Ovary (tissue), 9 donors: ENCODE measurements around the gene ADAMTS12. TPM values are rescaled to one million over a fixed set of nuclear protein-coding genes. Genes with fewer than 3 reads are reported as not detected.

Source experiments
- DNase-seq, 5 donors: peaks; one replicate each; pipeline ENCODE4 v3.0.0-alpha.2; 2019 to 2020
- H3K27ac ChIP-seq, 2 donors: fragments of 200-600 bp; one replicate each; pipeline versions ENCODE4 v1.5.1 to v1.8.0; 2019 to 2022
- H3K27me3 ChIP-seq: fragments of 200-600 bp; one replicate; pipeline ENCODE4 v1.8.0; 2022
- H3K36me3 ChIP-seq: fragments of 200-600 bp; sonication (generic); one replicate; pipeline ENCODE4 v1.5.1; 2019
- H3K4me1 ChIP-seq: one replicate; pipeline ENCODE4 v1.8.1; 2013; ENCODE audit warnings: mild to moderate bottlenecking, moderate library complexity; ENCODE audit not compliant: insufficient read depth
- H3K4me3 ChIP-seq: fragments of 200-600 bp; sonication (generic); one replicate; pipeline ENCODE4 v1.5.1; 2017
- H3K9me3 ChIP-seq, 2 donors: fragments of 200-600 bp in 1 of 2; sonication (generic) in 1 of 2; one replicate each; pipeline versions ENCODE4 v1.5.1 to v1.8.1; 2013 to 2019; ENCODE audit warnings: mild to moderate bottlenecking in 1 of 2, moderate library complexity in 1 of 2
- EP300 ChIP-seq: sonication (generic); formaldehyde crosslinking; IDR thresholded peaks from one replicate; pipeline ENCODE4 v1.6.1; 2017; ENCODE audit warnings: antibody characterized with exemption
- POLR2A ChIP-seq: fragments of 450-650 bp; IDR thresholded peaks from one replicate; pipeline ENCODE4 v1.6.1; 2017; ENCODE audit warnings: antibody characterized with exemption, mild to moderate bottlenecking, moderate library complexity
- WGBS, 3 donors: extraction: QIAGEN DNeasy Blood & Tissue Kit in 1 of 3; methylation state at CpG; one replicate each; pipeline versions ENCODE4 v1.1.5 to v1.1.7; 2013 to 2017; 5-methylcytosine and 5-hydroxymethylcytosine counted together
- intact Hi-C, 4 donors: fragments of 100-400 bp; cut with DNase I; formaldehyde crosslinking; loops; one replicate each; pipeline versions ENCODE4 v1.11.0 to v1.15.1; 2022 to 2023
- polyA plus RNA-seq, 2 donors: library from polyadenylated mRNA; stranded (reverse); fragments of 200-250 nt in 1 of 2; fragments of 350-450 nt in 1 of 2; fragmentation: Illumina TruSeq in 1 of 2; extraction: RNeasy Lipid Tissue Mini Kit (QIAGEN cat#74804) in 1 of 2; gene quantifications; one replicate each; pipeline ENCODE4 v1.2.3, GENCODE V29; 2013 to 2014
- total RNA-seq, 7 donors: library from RNA; depleted of rRNA in 2 of 7; stranded (reverse); fragments of >200 nt in 2 of 7; fragmentation: NEBNext Ultra II Directional in 3 of 7; extraction: Animal tissue kit (Norgen Biotek cat#: 25700) in 3 of 7; gene quantifications; one replicate each; pipeline versions ENCODE4 v1.1.0 to v1.2.4, GENCODE V29; 2016 to 2023
- TF ChIP-seq, protein P1 (sequence below), 3 donors: fragments of 450-650 bp in 2 of 3; fragments of 200-600 bp in 1 of 3; IDR thresholded peaks; one replicate each; pipeline versions ENCODE4 v1.5.1 to v1.8.0; 2016 to 2022; ENCODE audit warnings: antibody characterized with exemption in 3 of 3, mild to moderate bottlenecking in 1 of 3
- donor health status: DM: no; HTN: no; CAD: no; lungs with moderate emphysema.
- donor health status: DM: no; HTN: no; CAD: no.
- donor health status: Bipolar disorder and iron deficiency.
- donor health status: DM: yes; HTN: yes; CAD: no.
- donor health status: DM: no; HTN: no; CAD: no.
- donor health status: DM: yes; HTN: yes; CAD: no.

The ADAMTS12 gene
- total and polyA plus RNA-seq, 9 donors: 2.9 to 9.8 (median 5.5) TPM

GRCh38 chr5:33477816-33478215 is 414.0 kb downstream of the ADAMTS12 start:
- Histone ChIP-seq H3K4me3 (no peak overlapping the region), H3K27me3 (no peaks in the 10 kb centered on the region), H3K4me1 (no peaks in the 10 kb centered on the region), H3K36me3 (no peaks in the 10 kb centered on the region), H3K27ac (no peak overlapping the region), H3K9me3 (no peaks in the 10 kb centered on the region)
- TF ChIP-seq EP300 (no peak), POLR2A (no peak)
- TF ChIP-seq, protein P1, sequence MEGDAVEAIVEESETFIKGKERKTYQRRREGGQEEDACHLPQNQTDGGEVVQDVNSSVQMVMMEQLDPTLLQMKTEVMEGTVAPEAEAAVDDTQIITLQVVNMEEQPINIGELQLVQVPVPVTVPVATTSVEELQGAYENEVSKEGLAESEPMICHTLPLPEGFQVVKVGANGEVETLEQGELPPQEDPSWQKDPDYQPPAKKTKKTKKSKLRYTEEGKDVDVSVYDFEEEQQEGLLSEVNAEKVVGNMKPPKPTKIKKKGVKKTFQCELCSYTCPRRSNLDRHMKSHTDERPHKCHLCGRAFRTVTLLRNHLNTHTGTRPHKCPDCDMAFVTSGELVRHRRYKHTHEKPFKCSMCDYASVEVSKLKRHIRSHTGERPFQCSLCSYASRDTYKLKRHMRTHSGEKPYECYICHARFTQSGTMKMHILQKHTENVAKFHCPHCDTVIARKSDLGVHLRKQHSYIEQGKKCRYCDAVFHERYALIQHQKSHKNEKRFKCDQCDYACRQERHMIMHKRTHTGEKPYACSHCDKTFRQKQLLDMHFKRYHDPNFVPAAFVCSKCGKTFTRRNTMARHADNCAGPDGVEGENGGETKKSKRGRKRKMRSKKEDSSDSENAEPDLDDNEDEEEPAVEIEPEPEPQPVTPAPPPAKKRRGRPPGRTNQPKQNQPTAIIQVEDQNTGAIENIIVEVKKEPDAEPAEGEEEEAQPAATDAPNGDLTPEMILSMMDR (IDR thresholded peaks at IDR 0.05): no peak
- no peak for DNase-seq
- intact Hi-C loops: no loop called here
- 94 to 98% (median 97%) methylated on average over 2 of the region's 2 CpGs for WGBS, 3 donors

GRCh38 chr5:33476992-33477391 is 414.8 kb downstream of the ADAMTS12 start:
- H3K27me3 ChIP-seq: no peaks in the 10 kb centered on the region
- H3K4me1 ChIP-seq: no peaks in the 10 kb centered on the region
- H3K9me3 ChIP-seq: no peaks in the 10 kb centered on the region
- TF ChIP-seq POLR2A (no peak), EP300 (no peak)
- TF ChIP-seq, protein P1 (IDR thresholded peaks at IDR 0.05): no peak
- H3K4me3 ChIP-seq: no peak overlapping the region
- DNase-seq: no peak
- 93 to 98% (median 96%) methylated on average over 3 of the region's 3 CpGs for WGBS, 3 donors
- H3K36me3 ChIP-seq: no peaks in the 10 kb centered on the region
- no peak overlapping the region for H3K27ac ChIP-seq
- intact Hi-C loops: no loop called here

DNA sequence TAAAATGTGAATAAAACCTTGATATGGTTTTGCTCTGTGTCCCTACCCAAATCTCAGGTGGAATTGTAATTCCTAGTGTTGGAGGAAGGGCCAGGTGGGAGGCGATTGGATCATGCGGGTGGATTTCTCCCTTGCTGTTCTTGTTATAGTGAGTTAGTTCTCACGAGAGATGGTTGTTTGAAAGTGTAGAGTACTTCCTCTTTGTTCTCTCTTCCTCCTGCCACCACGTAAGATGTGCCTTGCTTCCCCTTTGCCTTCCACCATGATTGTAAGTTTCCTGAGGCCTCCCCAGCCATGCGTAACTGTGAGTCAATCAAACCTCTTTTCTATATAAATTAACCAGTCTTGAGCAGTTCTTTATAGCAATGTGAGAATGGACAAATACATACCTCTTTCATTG is 416.1 kb downstream of the ADAMTS12 start:
- H3K4me3 ChIP-seq: no peak overlapping the region
- no peaks in the 10 kb centered on the region for H3K4me1 ChIP-seq
- H3K27me3 ChIP-seq: no peaks in the 10 kb centered on the region
- H3K36me3 ChIP-seq: no peaks in the 10 kb centered on the region
- intact Hi-C loops: no loop called here
- H3K9me3 ChIP-seq: no peaks in the 10 kb centered on the region
- WGBS, 3 donors: 94 to 98% (median 96%) methylated on average over 5 of the region's 5 CpGs
- H3K27ac ChIP-seq: no peak overlapping the region
- DNase-seq: no peak
- TF ChIP-seq, protein P1 (IDR thresholded peaks at IDR 0.05): no peak
- TF ChIP-seq EP300: no peak
- TF ChIP-seq POLR2A: no peak

DNA sequence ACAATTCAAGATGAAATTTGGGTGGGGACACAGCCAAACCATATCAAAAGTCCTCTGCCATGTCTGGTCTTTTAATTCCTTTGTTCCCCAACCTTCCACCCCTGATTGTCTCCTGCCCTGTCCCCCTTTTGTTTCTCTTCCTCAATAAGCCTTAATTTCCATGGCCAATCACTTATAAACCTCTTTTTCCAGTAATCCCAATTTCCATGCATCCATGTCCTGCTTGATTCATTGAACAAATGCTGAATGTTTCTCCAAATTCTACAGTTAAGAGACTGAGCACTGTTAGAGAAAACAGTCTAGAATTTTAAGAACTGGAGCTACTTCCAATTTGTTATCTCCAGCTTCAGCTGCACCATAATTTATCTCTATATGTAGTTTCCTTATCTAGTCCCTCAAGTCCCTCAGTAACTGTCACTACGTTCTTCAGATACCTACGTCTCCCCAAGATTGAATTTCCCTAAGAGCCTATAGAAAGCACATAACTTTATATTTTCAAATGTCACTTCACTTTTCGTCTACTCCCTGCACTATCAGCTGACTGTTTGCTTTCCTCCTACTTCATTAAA is 416.8 kb downstream of the ADAMTS12 start:
- TF ChIP-seq POLR2A (no peak), EP300 (no peak)
- TF ChIP-seq, protein P1 (IDR thresholded peaks at IDR 0.05): no peak
- 92 to 94% (median 92%) methylated on average over 3 of the region's 3 CpGs for WGBS, 3 donors
- no peak overlapping the region for H3K4me3 ChIP-seq
- no peaks in the 10 kb centered on the region for H3K9me3 ChIP-seq
- intact Hi-C loops: no loop called here
- H3K36me3 ChIP-seq: no peaks in the 10 kb centered on the region
- no peaks in the 10 kb centered on the region for H3K4me1 ChIP-seq
- DNase-seq: no peak
- no peak overlapping the region for H3K27ac ChIP-seq
- H3K27me3 ChIP-seq: no peaks in the 10 kb centered on the region
